ENCODE results near the gene CHMP3.

DNA sequence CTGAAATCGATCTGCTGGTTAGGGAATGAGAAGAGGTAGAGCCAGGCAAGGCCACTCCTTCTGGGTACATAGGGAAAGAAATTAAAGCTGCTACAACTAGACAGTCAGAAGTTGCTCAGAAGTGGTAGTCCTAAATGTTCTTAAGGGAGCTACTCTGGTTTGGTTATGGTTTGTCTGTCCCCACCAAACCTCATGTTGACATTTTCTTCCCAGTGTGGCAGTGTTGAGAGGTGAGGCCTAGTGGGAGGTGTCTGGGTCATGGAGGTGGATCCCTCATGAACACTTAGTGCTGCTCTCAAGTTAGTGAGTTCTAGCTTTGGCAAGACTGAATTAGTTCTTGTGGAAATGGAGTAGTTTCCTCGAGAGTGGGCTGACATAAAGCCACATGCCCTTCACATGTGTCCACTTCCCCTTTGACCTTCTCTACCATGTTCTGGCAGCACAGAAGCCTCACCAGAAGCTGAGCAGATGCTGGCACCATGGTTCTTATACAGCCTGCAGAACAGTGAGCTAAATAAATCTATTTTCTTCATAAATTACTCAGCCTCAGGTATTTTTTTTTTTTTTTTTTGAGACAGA, 45.7 kb upstream of the CHMP3 start:
- TF ChIP-seq, protein P1, sequence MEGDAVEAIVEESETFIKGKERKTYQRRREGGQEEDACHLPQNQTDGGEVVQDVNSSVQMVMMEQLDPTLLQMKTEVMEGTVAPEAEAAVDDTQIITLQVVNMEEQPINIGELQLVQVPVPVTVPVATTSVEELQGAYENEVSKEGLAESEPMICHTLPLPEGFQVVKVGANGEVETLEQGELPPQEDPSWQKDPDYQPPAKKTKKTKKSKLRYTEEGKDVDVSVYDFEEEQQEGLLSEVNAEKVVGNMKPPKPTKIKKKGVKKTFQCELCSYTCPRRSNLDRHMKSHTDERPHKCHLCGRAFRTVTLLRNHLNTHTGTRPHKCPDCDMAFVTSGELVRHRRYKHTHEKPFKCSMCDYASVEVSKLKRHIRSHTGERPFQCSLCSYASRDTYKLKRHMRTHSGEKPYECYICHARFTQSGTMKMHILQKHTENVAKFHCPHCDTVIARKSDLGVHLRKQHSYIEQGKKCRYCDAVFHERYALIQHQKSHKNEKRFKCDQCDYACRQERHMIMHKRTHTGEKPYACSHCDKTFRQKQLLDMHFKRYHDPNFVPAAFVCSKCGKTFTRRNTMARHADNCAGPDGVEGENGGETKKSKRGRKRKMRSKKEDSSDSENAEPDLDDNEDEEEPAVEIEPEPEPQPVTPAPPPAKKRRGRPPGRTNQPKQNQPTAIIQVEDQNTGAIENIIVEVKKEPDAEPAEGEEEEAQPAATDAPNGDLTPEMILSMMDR (IDR thresholded peaks at IDR 0.05) = no peak
- TF ChIP-seq POLR2A (IDR thresholded peaks at IDR 0.05) = no peak

All from adrenal gland (tissue), 5 donors.